AG04450 (cell line): Measurements from ENCODE around the gene CNPY2. TPM values are rescaled to one million over a fixed set of nuclear protein-coding genes. Genes with fewer than 3 reads are reported as not detected.
"Not testable (repeated sequence)": the region's sequence is repeated elsewhere in the genome, so short reads cannot be mapped to it uniquely, and the experiment has no call there.

ENCODE experiments used
- CTCF ChIA-PET: fragments of 300-600, 350-600 bp; formaldehyde crosslinking; extraction: SDS; loops from one replicate; lab custom pipeline; 2022; ENCODE audit warnings: antibody characterized with exemption, inconsistent platforms; lab: Charles Lee
- POLR2A ChIA-PET: fragments of 350-600 bp; formaldehyde crosslinking; extraction: SDS; loops from one replicate; lab custom pipeline; 2021; ENCODE audit warnings: antibody characterized with exemption, inconsistent platforms; lab: Yijun Ruan, JAX
- DNase-seq: peaks from one replicate; pipeline ENCODE4 v3.0.0-alpha.2; 2011; ENCODE audit warnings: low read depth, low spot score
- H3K27ac ChIP-seq: one replicate; pipeline ENCODE4 v1.5.1; 2012; ENCODE audit warnings: low read depth, low read length, control low read depth
- H3K27me3 ChIP-seq: one replicate; pipeline ENCODE4 v1.6.0; 2012; ENCODE audit warnings: low read length; ENCODE audit not compliant: control insufficient read depth, insufficient read depth
- H3K4me3 ChIP-seq: 2 replicates; pipeline ENCODE4 v1.5.1; 2011; ENCODE audit warnings: mild to moderate bottlenecking, low read depth, low read length, control low read depth
- H3K9me3 ChIP-seq: 2 replicates; pipeline ENCODE4 v1.5.1; 2012; ENCODE audit warnings: low read length; ENCODE audit not compliant: control insufficient read depth, insufficient read depth
- CTCF ChIP-seq: IDR thresholded peaks from 2 replicates; pipeline ENCODE4 v1.5.1; 2011; ENCODE audit warnings: low read depth, low read length, control low read depth, inconsistent platforms
- polyA plus RNA-seq: library from polyadenylated mRNA; depleted of rRNA; stranded (reverse); fragments of >200 nt; gene quantifications from 2 replicates; pipeline ENCODE4 v1.2.3, GENCODE V29; 2011

Gene CNPY2
- polyA plus RNA-seq, 1 experiment = 186 TPM

DNA sequence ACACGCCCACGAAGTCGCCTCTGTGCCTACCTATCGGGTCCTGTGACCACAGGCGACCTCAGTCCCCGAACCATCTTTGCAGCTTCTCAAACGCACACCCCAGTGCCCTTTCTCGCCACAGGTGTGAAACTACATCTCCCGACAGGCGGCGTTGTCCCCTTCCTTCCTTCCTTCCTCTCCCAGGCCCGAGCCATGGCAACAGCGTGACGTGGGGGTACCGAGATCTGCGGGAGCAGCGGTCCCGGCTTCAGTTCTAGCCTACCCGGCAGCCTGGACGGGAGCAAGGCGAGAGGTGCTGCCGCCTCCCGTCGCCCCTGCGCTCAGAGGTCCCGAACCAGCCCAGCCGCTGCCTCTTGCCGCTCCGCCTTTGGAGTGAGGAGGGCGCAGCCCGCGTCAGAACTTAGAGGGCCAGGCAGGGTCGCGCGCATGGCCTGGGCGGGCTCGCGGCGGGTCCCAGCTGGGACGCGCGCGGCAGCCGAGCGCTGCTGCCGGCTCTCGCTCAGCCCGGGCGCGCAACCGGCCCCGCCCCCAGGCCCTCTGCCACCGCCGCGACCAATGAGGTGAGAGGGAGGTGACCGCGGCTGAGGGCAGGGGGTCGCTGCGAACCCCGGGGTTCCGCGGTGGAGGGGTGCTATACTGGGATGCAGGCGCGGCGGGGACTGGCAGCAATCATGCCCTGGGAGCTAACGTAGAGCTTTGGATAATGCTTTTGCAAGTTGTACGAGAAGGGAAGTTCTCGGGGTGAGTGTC, 48.9 kb downstream of the CNPY2 start, which contains the start of gene COQ10A:
Gene COQ10A (plus strand): TSS at position 250 of the 750 bp plus-strand sequence. CDS start 177 bp downstream, at position 427.
- Histone ChIP-seq H3K4me3 (peak within 1 kb of the TSS; percentile 76), H3K9me3 (no peaks in the 10 kb centered on the region; the same call in 1 of the 2 replicates), H3K27me3 (no peaks in the 10 kb centered on the region), H3K27ac (peak within 1 kb of the TSS; percentile 92)
- ChIA-PET CTCF (interaction anchor here (0.6 to 2.1 kb wide), 10 partner anchors 9 to 394 kb away, joined by 3 to 23 read pairs (median 4); partner anchors contain the start of genes ANKRD52, RNF41 and SMARCC2), POLR2A (interaction anchor here (0.6 to 2.0 kb wide), 9 partner anchors 8 to 417 kb away, joined by 3 to 14 read pairs (median 3); partner anchors contain the start of genes ANKRD52 and RNF41)
- DNase-seq = peak; percentile 48
- TF ChIP-seq CTCF = peak; percentile 79

DNA sequence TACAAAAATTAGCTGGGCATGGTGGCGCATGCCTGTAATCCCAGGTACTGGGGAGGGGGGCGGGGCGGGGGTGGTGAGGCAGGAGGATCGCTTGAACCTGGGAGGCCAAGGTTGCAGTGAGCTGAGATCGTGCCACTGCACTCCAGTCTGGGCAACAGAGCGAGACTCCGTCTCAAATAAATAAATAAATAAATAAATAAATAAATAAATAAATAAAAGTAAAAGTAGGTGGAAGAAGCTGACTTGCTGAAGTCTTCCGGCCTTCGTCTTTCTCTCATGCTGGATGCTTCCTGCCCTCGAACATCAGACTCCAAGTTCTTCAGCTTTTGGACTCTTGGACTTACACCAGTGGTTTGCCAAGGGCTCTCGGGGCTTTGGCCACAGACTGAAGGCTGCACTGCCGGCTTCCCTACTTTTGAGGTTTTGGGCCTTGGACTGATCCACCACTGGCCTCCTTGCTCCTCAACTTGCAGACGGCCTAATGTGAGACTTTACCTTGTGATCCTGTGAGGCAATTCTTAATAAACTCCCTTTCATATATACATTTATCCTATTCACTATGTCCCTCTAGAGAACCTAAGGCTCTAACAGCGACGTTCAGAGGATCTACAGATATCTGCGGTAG, 49.6 kb downstream of the CNPY2 start:
- Histone ChIP-seq H3K27ac (peak overlapping the region; percentile 92), H3K4me3 (peak overlapping the region; percentile 76)
- H3K27me3 ChIP-seq, H3K9me3 ChIP-seq, DNase-seq: not testable (repeated sequence)
- CTCF ChIA-PET = interaction anchor here (0.7 to 2.1 kb wide), 9 partner anchors 8 to 374 kb away, joined by 3 to 23 read pairs (median 4); partner anchors contain the start of genes ANKRD52, RNF41 and SMARCC2
- POLR2A ChIA-PET = interaction anchor here (0.6 to 2.0 kb wide), 6 partner anchors 8 to 418 kb away, joined by 3 to 14 read pairs (median 3); partner anchors contain the start of genes ANKRD52 and RNF41

DNA sequence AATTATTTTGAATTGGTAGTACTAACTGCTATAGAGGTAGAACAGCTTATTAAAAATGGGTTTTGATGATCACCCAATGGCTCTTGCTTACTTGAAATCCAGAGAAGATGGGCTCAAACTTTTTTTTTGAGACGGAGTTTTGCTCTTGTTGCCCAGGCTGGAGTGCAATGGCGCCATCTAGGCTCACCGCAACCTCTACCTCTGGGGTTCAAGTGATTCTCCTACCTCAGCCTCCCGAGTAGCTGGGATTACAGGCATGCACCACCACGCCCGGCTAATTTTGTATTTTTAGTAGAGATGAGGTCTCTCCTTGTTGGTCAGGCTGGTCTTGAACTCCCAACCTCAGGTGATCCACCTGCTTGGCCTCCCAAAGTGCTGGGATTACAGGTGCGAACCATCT, 52.8 kb downstream of the CNPY2 start:
- H3K9me3 ChIP-seq, H3K27ac ChIP-seq, CTCF ChIA-PET, H3K4me3 ChIP-seq, POLR2A ChIA-PET, DNase-seq, H3K27me3 ChIP-seq: not testable (repeated sequence)

GRCh38 chr12:56261503-56262232, 54.1 kb downstream of the CNPY2 start:
- no peak overlapping the region for H3K4me3 ChIP-seq
- POLR2A ChIA-PET = no interaction called here
- no peaks in the 10 kb centered on the region for H3K27me3 ChIP-seq
- DNase-seq = no peak
- H3K9me3 ChIP-seq = no peaks in the 10 kb centered on the region; the same call in 1 of the 2 replicates
- no peak overlapping the region for H3K27ac ChIP-seq
- no peak for TF ChIP-seq CTCF
- CTCF ChIA-PET = no interaction called here

GRCh38 chr12:56260921-56261320, 54.9 kb downstream of the CNPY2 start:
- CTCF ChIA-PET = no interaction called here
- Histone ChIP-seq H3K4me3 (no peak overlapping the region), H3K9me3 (no peaks in the 10 kb centered on the region; the same call in 1 of the 2 replicates), H3K27ac (no peak overlapping the region), H3K27me3 (no peaks in the 10 kb centered on the region)
- POLR2A ChIA-PET = no interaction called here
- DNase-seq = no peak
- no peak for TF ChIP-seq CTCF
